CD4-positive, alpha-beta T cell treated with Interleukin-15 for 4 hours (primary cell): ENCODE measurements around the gene CRYBG2.

ENCODE experiments used
- DNase-seq: peaks from one replicate; pipeline ENCODE4 v3.0.0-alpha.2; 2020; ENCODE audit warnings: low spot score

The CRYBG2 gene

DNA sequence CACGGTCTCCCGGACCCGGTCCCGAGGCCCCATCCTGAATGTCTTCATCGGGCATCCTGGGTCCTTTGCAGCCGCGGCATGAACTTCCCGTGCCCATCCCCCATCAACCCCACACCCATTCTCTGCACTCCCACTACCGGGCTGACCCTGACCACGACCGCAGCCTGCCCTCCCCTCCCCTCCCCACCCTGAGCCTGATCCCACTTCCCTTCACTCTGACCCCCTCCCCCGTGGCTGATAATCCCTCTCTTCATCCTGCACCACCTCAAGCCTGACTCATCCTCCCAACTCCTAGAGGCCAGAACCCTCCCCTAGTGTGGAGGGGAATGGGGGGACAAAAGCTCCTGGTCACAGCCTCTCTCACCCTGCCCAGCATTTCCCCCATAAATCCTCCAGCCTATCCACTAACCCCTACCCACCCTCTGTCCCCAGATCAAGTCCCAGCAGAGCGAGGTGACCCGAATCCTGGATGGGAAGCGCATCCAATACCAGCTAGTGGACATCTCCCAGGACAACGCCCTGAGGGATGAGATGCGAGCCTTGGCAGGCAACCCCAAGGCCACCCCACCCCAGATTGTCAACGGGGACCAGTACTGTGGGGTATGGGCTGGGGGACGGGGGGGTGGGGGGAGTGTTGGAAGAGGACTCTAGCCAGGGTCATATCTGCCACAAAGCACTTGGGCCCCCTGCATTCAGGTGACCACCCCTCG lies 73.4 kb downstream of the CRYBG2 start:
- DNase-seq: peak; percentile 25

DNA sequence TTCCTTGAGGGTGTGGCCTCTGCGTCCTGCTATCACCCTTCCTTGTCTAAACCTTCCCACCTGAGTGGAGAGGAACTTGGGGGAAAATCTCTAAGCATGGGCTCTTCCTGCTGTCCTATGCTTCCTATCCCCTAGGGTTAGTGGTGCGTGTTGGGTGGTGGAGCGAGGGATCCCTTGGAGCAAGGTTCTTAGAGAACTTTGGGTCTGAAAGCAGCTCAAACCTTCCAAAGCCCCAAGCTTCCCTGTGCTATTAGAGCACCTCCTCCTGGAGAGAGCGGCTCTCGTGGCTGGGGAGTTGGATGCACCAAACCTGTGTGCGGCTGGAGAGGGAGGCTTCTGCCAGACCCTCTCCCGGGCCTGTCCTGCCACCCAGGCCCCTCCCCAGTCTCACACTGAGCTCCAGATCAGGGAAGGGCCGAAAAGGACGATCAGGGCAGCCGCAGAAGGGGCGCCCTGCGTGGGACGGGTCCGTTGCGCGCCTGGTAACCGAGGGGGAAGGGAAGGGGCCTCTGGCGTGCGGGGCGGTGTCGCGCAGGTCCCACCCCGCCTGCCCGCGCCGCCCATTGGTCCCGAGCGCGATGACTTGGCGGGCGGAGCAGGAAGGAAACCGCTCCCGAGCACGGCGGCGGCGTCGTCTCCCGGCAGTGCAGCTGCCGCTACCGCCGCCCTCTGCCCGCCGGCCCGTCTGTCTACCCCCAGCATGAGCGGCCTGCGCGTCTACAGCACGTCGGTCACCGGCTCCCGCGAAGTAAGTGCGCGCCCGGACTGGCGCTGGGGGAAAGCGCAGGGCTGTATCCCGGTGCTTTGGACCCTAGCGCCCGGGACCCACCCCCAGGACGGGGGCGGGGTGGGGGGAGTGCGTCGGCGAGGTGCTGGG lies 74.2 kb downstream of the CRYBG2 start, which contains the start of gene SH3BGRL3:
SH3BGRL3 (plus strand) TSS at position 631 of the 877 bp plus-strand sequence; CDS start at position 701, 70 bp downstream.
- peak; percentile 83 for DNase-seq

DNA sequence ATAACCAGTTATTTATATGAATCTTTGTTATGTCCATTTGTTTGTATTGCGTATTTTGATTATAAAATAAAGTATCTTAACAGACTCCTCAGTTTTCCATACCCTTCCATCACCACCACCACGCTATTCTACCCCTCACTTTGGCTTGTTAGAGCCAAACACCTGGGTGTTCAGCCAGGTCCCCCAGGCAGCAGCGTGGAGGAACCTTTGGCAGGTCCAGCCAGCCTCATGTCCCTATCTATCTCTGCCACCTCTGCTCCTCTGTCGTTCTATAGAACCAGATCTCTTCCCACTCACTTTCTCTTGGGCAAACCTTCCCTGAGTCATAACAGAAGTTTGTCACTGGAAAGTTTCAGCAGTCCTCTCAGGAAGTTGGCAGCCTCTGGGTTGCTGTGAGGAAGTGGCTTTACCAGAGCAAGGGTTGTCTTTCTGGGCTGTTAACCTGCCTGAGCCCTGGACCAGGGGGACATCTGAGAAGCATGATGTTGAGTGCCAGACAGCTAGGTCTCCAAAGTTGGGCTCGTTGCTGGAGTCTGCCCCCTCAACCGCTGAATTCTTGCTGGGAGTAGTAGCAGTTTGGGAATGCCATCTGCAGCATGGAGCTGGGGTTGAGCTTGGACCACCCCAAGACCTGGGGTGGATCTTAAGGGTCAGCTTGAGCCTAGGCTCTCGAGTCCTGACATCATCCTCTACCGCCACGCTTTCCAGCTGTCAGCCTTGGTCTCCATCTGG lies 75.0 kb downstream of the CRYBG2 start:
- DNase-seq: peak; percentile 30

DNA sequence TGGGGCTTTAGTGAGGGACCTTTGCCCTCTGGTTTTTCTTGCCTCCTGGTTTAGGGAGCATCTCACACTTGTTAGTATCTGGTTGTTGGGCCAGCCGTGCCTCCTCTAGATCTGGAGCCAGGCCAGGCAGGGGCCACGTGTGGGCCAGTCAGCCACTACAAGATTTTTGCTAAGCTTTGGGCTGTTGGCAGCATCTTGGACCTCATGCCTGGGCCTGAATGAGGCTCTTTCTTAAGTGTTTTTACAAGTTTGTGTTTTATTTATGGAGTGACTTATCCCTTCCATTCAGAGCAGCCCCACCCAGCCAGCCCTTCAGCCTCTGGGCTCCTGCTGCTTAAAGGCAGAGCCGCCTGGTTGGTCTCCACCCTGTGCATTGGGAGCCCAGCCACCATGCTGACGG lies 75.6 kb downstream of the CRYBG2 start:
- DNase-seq: no peak

DNA sequence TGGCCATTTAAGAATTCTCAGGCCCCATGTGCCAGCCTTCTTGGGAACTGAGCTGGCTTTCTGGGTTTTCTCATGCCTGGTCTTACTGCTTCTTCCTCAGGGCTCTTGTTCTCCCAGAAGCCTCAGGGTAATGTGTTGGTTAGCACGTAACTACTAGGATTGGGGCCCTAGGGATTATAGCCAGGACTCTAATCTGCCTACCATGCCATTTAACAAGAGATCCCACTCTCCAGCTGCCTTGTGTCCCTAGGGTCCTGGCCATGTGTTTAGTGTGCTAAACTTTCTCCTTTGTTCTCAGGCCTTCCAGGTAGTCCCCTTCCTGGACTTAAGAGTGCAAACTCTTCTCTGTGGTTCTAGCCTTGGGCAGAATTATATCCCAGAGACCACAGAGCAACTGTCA lies 76.2 kb downstream of the CRYBG2 start:
- no peak for DNase-seq

DNA sequence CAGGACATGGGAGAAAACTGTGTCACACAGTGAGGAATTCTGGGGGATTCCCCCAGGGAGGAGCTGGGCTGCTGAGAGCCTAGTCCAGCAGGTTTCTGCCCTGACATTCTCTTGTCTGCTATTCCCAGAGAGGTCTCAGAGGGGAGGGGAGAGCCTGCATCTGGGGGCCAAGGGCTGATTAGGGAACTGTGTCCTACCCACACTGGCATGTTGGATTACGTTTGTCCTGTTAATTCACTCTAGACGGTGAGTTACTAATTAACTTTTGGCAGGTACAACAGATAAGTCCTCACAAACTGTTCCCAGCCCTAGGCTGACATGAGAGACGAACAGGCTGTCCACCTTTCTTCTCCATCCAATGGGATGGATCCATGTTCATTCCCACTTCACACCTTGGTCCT lies 76.7 kb downstream of the CRYBG2 start:
- DNase-seq: no peak

DNA sequence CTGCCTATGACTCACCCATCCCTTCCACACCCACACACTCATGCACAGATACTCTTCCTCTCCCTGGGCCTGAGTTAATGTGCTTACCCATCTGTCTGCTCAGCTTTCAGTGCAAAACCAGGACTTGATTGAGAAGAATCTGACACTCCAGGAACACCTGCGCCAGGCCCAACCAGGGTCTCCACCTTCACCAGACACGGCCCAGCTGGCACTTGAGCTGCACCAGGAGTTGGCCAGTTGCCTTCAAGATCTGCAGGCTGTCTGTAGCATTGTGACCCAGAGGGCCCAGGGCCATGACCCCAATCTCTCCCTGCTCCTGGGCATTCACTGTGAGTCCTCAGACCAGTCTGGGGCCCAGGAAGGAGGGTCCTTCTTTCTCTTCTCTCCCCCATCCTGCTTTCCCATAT lies 77.5 kb downstream of the CRYBG2 start:
- DNase-seq: no peak

DNA sequence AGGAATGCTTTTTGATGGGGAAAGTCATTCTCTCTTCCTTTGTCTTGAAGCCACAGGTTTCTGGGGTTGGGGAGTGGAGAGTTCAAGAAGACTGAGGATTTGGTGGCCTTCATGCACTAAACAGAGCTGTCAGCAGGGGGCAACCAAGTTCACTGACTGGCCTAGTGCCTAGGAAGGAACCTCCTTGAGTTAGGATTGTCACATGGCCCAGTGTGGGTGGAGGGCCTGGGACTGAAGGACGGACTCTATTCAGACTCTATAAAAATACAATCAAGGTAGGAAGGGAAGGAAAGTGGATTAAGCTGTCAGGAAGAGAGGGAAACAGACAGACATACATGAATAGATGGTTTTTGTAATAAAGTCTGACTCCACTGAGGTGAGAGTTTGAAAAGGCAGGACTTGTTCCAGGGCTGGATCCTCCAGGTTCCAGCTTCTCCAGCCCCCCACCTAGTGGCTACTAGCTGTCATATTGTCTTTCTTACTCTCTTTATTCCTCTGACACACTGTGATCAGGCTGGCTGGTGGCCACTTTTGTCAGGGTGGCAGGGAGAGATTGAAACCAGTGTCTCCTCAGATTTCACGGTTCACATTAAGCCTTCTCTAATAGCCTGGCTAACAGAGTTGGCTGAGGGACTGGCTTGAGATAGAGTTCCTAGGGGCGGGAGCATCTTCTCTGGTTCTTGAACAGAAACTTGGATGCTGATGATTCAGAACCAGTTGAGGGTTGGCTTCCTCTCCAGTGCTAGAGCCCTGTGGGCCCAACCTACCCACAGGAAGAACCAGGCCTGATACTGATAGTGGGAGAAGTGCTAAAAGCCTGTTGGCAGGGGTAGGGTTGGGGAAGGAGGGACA lies 78.1 kb downstream of the CRYBG2 start:
- peak; percentile 85 for DNase-seq

DNA sequence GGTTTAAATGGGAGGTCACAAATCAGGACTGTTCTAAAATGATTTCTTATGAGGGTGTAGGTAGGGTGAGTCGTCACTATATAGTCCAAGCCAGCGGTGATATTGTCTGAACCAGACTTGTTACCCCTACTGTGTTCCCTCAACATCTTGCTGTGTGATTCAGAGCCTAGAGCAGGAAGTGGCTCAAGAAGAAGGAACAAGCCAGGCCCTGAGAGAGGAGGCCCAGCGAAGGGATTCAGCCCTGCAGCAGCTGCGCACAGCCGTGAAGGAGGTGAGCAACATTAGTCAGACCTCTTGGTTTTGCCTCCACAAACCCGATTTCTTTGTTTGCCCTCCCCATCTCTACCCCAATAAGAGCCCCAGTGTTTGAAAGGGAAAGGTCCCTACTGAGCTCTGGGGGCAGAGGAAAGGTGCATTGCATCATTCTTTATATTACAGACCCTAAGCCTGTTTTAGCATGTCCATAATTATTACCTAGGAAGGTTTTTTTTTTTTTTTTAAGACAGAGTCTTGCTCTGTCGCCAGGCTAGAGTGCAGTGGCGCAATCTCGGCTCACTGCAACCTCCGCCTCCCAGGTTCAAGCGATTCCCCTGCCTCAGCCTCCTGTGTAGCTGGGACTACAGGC lies 79.0 kb downstream of the CRYBG2 start:
- no peak for DNase-seq
